GM10847 (cell line): ENCODE results near the gene PCNX2.

Experiments used
- POLR2A ChIP-seq: IDR thresholded peaks from 2 replicates; pipeline ENCODE4 v1.6.1; 2011; ENCODE audit not compliant: insufficient read length; ENCODE audit errors: extremely low read depth

PCNX2 gene

DNA sequence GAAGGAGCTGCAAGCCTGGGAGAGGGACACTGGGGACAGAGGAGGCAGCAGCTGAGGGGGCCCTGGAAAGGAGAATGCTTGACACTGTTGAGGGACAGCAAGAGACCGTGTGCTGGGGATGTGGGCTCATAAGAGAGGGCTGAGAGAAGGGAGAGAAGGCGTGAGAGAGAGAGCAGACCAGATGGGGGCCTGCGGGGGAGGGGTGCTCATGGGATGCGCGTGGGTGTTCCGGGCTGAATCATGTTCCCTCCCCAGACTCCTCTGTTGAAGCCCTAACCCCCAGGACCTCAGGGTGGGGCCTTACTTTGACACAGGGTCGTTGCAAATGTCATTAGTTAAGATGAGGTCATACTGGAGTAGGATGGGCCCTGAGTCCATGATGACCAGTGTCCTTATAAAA is 304.3 kb downstream of the PCNX2 start:
- no peak for TF ChIP-seq POLR2A

DNA sequence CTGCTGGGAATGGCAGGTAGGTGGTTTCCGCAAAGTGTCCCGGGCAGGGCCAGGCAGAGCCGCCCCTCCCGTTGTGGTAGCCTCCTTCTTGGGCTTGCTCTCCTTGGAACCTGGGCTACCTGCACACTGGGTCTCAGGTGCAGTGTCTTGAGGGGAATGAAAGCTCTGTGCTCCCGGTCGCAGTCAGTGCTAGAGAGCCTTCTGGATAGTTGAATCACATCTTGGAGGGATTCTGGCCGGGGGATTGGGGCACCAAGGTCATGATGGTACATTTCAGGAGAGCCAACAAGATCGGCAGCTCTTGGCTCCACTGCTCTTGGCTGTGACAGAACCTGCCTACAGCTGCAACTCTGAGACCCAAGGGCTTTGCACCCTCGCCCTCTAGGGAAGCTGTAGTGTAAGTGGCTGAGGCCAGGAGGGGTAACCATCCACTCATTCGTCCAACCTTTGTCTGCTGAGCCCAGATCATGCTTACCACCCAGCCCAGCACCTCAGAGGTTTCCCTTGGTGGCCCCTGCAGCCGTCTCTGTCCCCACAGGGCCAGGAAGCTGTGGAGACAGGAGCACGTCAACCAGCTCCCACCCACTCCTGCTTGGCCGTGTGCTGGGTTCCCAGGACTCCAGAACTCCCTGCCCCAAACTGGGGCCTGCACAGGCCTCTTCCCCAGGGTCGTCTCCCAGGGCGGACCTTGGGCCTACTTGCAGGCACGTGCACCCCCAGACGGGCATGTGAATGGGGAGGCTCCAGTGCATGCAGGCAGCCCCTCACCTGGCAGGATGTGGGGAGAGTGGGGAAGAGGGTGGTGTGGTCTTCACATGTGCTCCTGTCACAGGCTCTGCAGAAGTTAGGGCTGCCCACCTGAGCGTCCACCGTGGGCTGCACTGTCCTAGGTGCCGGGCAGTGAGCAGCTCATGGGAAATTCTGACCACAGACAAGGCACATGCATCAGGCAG is 305.1 kb downstream of the PCNX2 start:
- TF ChIP-seq POLR2A: no peak

DNA sequence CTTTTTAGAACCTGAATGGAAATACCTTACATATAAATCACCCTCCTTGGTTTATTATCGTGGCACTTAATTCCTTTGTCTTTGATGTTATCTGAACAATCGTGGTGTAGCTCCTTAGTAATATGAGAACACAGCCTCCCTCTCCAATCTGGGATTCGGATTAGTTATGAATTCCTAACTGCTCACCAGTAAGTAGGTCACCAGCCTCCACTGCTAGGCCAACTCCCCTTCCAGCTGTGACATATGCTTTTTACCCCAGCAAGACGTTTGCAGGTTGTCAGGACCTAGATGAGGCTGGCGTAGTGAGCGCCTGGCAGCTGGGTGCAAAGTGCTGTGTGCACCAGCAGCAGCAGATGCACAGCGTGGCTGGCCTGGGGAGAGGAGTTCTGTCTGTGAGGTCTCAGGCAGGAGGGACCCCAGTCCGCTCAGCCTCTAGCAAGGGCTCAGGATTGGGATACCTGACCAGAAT is 306.9 kb downstream of the PCNX2 start:
- TF ChIP-seq POLR2A: no peak

DNA sequence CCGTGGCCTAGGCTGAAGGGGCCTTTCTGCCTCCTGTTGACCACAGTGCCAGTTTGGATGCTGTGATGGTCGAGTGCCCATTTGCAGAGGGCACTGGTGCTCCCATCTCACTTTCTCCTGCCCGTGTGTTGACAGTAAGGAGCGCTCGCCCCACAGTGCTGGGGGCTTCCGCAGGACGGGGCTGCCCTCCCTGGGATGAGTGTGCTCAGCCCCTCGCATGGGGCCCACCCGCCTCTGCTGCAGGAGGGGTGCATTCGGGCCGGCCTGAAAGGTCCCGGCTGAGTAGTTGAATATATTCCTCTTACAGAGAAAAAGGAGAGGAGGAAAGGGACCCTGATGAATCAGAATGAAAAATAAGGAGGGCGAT is 307.8 kb downstream of the PCNX2 start:
- no peak for TF ChIP-seq POLR2A

DNA sequence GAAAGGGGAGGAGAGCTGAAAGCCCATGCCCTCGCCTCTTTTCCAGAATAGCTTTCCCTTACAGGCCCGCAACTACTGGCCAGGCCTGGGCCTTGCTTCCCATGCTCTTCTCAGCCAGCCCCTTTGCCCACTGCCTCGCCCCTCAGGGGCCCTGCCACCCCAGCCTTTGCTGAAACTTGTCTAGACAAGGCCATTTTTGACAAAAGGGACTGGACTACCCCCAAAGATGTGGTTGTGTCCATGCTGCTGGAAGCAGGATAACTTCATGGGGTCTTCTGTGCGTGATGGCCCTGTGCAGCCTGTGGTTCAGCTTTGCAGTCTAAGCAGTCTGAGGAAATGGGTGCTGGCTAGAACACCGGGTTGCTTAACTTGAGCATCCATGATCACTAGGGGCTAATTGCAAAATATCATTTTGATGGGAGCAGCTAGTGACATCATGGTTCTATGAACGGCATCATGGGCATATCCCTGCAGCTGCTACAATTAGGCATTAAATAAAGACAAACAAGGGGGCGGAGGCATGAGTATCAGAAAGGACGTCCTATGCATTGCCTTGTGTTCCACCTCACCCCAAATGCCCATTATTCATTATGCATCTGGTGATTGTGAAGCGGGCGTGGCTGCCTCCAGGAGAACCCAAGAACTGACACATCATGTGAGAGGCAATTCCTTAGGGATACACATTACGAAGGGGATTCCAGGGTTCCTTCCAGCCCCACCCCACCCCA is 308.3 kb downstream of the PCNX2 start:
- TF ChIP-seq POLR2A: no peak

DNA sequence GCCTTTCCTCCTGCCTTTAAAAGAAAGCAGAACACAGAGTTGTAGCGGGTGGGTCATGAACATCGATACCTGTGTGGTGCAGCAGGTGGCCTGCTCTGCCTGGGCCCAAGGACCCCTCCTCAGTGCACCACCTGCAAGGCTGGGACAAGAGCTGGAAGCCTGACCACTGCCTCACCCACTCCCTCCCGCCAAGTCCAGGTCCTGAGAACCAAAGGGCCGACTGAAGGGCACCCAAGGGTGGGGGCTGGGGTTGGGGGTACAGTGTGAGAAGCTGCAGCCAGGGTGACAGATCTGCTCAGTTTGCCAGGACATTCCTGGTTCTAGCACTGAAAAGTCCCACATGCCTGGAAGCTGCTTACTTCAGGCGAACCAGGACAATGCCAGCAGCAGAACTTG is 309.0 kb downstream of the PCNX2 start:
- no peak for TF ChIP-seq POLR2A

DNA sequence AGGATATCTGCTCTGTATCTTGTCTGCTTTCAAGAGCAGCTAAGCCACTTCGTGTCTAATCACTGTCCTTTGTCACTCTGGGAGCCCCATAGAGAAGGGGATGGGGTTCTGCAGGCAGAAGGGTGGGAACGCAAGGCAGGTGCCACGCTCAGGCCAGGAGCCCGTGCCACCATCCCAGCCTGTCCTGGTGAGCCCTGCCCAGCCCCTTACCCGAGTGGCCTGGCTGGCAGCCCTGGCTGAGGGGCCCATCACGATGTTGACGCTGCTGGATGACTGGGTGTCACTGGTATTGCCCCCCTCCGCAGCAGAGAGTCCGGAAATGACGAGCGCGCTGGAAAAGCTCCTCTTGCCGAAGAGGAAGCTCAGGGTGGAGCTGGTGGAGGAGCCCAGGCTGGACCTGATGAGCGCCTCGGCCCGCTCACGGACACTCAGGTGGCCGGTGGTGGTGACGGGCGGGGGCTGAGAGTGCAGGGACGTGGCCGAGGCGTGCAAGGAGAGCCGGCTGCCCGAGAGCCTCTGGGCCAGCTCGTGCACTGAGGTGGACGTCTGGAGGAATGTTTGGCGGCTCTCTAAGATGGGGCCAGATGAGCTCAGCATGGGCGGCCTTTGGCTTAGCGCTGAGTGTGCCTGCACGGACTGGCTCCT is 309.5 kb downstream of the PCNX2 start:
- TF ChIP-seq POLR2A: no peak

DNA sequence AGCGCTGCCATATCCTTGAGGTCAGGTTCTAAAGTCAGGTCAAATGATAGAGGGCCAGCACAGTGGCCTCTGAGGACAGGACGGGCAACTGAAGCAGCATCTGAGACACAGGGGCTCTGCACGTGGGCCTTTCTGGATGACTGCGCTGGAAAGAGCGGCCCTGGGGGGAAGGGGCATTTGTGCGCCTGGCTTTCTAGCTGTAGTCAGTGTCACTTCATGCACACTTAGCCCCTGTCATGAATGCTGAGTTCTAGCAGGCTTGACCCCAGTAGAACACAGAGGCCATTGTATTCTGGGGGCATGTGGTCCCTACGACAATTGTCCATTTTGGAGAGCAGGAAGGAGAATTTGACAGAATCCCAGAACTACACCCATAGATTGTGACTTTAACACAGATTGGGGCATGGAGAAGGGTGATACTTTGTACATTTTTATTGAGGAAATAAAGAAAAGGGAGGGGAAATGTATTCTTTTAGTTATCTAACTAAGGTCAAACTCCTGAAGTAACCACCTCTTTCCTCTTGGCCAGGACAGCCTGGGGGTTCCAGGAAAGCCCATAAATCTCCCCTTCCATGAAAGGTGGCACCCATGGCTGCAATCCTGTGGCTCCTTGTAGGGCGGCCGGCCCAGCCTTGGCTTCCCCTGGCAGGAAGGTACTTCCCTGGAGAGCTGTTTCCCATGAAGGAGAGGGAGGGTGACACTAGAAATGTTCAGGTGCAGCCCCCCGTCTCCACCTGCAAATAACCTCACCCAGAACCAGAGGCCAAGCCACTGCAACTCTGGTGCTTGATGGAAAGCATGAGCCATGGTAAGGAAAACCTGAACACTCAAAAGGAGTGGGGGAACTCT is 310.7 kb downstream of the PCNX2 start:
- no peak for TF ChIP-seq POLR2A

DNA sequence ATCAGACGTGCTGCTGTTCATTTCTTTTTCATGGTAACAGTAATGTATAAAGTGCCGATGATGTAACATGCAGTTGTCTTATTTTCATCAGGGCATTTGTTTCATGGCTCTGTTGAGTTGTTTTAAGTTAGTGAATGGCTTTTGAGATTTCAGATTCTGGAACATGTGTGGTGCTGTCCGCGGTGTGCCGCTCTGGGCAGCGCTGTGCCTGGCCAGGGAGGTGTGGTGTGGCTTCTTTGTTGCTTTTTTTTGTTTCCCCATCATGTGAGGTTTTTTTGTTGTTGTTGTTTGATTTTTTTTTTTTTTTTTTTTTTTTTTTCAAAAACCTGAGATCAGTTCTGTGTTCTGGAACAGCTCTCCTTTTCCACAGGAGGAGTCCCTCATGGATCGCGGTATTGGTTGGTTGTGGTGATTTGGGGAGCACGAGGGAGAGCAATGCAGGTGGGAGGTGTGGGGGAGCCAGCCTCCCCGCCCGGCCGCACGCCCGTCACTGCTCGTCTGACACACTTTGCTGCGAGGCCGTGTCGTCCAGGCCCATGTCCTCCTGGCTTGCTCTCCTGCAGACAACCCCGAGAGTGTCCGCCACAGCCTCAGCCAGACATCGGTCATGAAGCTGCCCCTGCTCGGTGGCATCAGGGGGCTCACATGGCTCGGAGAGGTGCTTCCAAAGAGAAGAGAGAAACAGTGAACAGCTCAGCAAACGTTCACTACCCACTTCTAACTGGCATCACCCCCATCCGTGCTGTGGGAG is 311.5 kb downstream of the PCNX2 start:
- no peak for TF ChIP-seq POLR2A

DNA sequence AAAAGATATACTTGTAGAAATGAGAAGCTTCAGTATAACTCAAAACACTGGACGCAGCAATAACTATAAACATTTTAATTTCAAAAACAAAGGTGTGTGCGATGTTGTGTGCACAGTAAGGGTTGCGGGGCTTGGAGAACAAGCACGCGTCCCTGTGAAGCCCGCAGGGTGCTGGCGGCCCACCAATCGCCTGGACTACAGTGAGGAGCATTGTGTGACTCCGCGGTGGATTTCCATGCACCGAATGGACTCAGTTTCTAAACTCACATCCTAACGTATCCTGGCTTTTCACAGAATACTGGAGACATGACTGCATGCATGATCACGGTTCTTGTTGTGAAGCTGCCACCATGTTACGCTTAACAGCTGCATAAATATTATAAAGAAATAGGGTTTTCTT is 312.1 kb downstream of the PCNX2 start:
- TF ChIP-seq POLR2A: no peak

DNA sequence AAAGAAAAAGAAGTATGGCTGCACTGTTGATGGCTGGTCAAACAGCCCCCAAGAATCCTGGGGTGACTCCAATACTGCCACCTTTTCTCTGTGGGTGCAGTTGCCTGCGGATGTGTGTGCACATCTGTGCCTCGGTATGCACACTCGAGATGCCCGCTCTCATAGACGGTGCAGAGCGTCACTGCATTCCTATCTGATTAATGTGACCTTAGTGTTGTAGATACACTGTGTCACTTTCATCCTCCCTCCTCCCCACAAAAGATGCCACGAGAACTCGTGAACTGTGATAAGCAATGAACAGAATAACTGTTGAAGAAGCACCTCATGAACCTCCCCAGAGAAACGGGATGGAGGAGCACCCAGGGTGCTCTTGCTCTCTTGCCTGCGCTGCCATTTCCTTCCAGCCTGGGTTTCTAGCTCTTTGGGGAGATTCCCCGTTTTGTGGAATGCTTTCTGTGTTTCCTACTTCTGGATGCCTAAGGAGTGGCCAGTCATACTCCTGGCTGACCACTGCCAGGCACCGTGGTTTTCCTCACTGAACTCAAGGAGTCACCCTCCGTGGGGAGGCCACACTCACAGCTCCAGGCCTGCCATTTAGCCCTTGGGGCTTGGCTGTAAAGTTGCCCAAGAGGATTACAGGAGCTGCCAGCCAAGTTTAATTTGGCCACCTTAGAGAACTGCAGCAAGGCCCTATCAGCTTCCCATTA is 313.1 kb downstream of the PCNX2 start:
- TF ChIP-seq POLR2A: no peak

DNA sequence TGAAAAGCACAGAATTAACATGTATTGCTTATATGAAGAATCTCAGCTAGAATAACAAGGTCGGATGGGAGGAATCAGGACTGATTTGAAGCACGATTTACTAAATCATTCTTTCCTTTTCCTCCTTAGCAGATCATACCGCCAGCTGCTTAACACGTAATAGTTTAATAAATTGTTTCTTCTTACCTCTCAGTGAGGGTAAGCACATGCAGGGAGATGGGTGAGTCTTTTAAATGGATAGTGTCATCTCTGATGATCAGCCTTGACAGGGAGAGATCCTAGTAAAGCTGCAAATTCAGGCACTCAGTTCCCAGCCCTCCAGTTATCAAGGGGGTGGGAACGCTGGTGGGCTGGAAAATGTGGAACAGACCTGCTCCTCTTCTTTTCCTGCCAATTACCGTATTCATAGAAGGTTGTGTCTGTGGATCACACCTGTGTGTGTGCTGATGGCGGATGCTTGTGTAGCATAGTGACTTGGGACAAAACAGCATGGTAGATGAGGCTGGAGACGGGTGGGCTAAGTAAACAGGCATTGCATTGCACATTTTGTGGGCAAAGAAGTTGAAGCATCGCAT is 314.5 kb downstream of the PCNX2 start:
- no peak for TF ChIP-seq POLR2A

DNA sequence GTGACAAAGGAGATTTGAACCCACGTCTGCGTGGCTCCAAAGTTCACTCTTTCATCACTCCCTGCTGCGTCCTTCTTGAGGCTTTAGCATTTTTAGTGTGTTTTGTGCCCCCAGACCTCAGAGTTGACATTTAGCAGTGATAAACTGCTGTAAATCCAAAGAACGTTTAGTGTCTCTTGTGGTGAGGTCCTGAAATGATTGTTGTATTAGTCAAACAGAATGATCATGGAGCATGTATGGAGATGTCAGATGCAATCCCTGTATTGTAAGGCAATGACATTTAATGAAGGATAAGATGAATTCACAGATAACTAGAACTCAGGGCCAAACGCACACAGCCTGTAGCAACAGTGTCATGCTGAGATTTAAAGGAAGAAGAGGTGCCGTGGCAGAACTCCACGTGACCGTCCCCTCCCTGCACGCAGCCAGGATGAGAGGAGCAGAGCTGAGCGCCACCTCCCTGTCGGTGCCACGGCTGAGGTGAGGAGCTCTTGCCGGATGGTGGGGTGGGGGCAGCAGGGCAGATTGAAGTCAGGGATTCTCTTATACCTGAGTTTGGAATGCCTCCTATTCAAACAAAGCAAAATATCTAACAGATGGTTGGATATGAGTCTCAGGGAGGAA is 315.1 kb downstream of the PCNX2 start:
- no peak for TF ChIP-seq POLR2A
